Measurements from ENCODE around the gene ATP6V0A4. TPM values are rescaled to one million over a fixed set of nuclear protein-coding genes. Genes with fewer than 3 reads are reported as not detected.

ATP6V0A4 gene
- total RNA-seq, 1 experiment from 2014 or later = 1.2 TPM

DNA sequence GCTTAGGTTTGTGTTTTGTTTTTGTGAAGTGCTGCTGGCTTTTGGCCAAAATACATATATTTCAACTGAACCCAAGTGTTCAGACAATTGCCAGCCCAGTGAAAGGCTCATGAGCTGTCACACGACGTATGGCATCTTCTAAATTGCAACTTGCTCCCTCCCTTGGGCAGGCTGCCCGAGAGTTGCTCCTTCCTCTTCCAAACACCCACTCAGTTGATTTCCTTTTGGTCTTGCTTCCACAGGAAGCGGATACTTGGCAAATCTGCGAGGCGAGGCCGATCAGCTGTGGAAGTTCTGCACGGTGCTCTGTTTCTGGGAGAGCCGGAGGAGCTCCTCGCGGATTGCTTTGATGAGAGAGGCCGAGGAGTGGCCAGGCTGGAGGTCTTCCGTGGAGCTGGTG lies 39.6 kb upstream of the ATP6V0A4 start:
- Mint-ChIP-seq H3K27me3 (ENCODE audit: insufficient read depth, unreplicated experiment) (no peaks in the 10 kb centered on the region), H3K4me3 (ENCODE audit: unreplicated experiment) (no peak overlapping the region), H3K27ac (ENCODE audit: unreplicated experiment) (no peak overlapping the region), H3K9me3 (ENCODE audit: unreplicated experiment) (no peaks in the 10 kb centered on the region), H3K36me3 (ENCODE audit: insufficient read depth, unreplicated experiment) (peaks cover 28% of the 10 kb centered on the region), H3K4me1 (ENCODE audit: low read depth, unreplicated experiment) (no peaks in the 10 kb centered on the region)
- BruUV-seq (replicated peaks) = no TSS peak
- H3K27me3 ChIP-seq (replicated peaks; ENCODE audit: control insufficient read depth, insufficient read depth, low read length) = no peaks in the 10 kb centered on the region
- TF ChIP-seq, protein P1, sequence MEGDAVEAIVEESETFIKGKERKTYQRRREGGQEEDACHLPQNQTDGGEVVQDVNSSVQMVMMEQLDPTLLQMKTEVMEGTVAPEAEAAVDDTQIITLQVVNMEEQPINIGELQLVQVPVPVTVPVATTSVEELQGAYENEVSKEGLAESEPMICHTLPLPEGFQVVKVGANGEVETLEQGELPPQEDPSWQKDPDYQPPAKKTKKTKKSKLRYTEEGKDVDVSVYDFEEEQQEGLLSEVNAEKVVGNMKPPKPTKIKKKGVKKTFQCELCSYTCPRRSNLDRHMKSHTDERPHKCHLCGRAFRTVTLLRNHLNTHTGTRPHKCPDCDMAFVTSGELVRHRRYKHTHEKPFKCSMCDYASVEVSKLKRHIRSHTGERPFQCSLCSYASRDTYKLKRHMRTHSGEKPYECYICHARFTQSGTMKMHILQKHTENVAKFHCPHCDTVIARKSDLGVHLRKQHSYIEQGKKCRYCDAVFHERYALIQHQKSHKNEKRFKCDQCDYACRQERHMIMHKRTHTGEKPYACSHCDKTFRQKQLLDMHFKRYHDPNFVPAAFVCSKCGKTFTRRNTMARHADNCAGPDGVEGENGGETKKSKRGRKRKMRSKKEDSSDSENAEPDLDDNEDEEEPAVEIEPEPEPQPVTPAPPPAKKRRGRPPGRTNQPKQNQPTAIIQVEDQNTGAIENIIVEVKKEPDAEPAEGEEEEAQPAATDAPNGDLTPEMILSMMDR (IDR thresholded peaks at IDR 0.05; ENCODE audit: insufficient read depth in 1 of 2, low read depth in 1 of 2, low read length in 1 of 2, severe bottlenecking in 1 of 2, unreplicated experiment in 1 of 2) = no peak
- CTCF ChIA-PET = no interaction called here
- H3K4me1 ChIP-seq = no peaks in the 10 kb centered on the region
- intact Hi-C loops (cut with micrococcal nuclease; ENCODE audit: unreplicated experiment) = no loop called here
- no peaks in the 10 kb centered on the region for H3K9me3 ChIP-seq
- no peak for DNase-seq
- POLR2A ChIA-PET = no interaction called here
- H3K4me3 ChIP-seq (ENCODE audit: low read depth, low read length) = no peak overlapping the region
- no peaks in the 10 kb centered on the region for H3K36me3 ChIP-seq (ENCODE audit: control insufficient read depth, insufficient read depth, low read length)

DNA sequence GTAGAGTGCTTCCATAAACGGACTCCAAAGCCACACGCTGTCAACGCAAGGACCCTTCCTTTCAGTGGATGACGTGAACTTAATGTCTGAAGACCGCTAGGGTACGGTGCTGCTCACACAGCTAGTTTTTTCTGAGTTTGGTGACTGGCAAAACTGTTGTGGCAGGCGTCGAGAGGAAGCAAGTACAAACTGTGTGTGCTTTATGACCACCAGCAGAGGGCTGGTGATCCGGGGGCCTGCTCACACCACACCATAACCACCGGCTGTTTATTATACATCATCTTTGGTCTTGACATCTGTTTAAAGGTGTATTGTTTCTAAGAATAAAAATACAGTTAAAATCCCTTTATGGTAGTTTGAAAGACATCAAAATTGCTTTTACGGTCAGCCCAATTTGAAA lies 37.1 kb upstream of the ATP6V0A4 start:
- H3K4me1 ChIP-seq = no peaks in the 10 kb centered on the region
- CTCF ChIA-PET = no interaction called here
- no peaks in the 10 kb centered on the region for H3K27me3 Mint-ChIP-seq (ENCODE audit: insufficient read depth, unreplicated experiment)

DNA sequence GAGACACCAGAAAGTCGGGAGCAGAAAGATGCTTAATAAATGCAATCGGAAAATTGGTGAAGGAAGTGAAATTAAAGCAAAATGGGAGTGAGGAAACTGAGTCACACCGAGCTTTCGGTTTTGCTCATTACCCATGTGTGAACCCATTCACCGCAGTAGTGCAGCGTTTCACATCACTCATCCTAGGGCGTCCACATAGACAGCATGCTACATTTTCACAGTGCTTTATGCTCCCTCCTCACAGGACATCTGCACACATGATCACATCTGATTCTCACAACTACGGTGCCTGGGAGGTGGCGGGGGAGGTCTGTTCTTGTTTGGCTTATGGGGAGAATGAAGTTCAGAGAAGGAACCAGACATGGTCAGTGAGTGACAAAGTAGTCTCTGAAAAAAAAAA lies 36.6 kb upstream of the ATP6V0A4 start:
- intact Hi-C loops (cut with micrococcal nuclease; ENCODE audit: unreplicated experiment) = no loop called here
- no peak for DNase-seq
- no peaks in the 10 kb centered on the region for H3K9me3 Mint-ChIP-seq (ENCODE audit: unreplicated experiment)
- no peaks in the 10 kb centered on the region for H3K9me3 ChIP-seq
- H3K4me1 ChIP-seq = no peaks in the 10 kb centered on the region
- H3K36me3 ChIP-seq (ENCODE audit: control insufficient read depth, insufficient read depth, low read length) = no peaks in the 10 kb centered on the region
- H3K27me3 ChIP-seq (replicated peaks; ENCODE audit: control insufficient read depth, insufficient read depth, low read length) = no peaks in the 10 kb centered on the region
- ChIA-PET POLR2A (no interaction called here), CTCF (no interaction called here)
- peaks cover 27% of the 10 kb centered on the region for H3K36me3 Mint-ChIP-seq (ENCODE audit: insufficient read depth, unreplicated experiment)
- BruUV-seq (replicated peaks) = no TSS peak
- no peaks in the 10 kb centered on the region for H3K4me1 Mint-ChIP-seq (ENCODE audit: low read depth, unreplicated experiment)
- H3K27me3 Mint-ChIP-seq (ENCODE audit: insufficient read depth, unreplicated experiment) = no peaks in the 10 kb centered on the region
- no peak overlapping the region for H3K27ac Mint-ChIP-seq (ENCODE audit: unreplicated experiment)
- no peak overlapping the region for H3K4me3 ChIP-seq (ENCODE audit: low read depth, low read length)
- H3K4me3 Mint-ChIP-seq (ENCODE audit: unreplicated experiment) = no peak overlapping the region
- TF ChIP-seq, protein P1 (IDR thresholded peaks at IDR 0.05; ENCODE audit: insufficient read depth in 1 of 2, low read depth in 1 of 2, low read length in 1 of 2, severe bottlenecking in 1 of 2, unreplicated experiment in 1 of 2) = no peak

More for the DNA sequence above, 37.1 kb upstream of the ATP6V0A4 start:
- H3K4me1 Mint-ChIP-seq (ENCODE audit: low read depth, unreplicated experiment) = no peaks in the 10 kb centered on the region
- H3K9me3 Mint-ChIP-seq (ENCODE audit: unreplicated experiment) = no peaks in the 10 kb centered on the region
- no TSS peak for BruUV-seq (replicated peaks)
- no peak overlapping the region for H3K4me3 Mint-ChIP-seq (ENCODE audit: unreplicated experiment)
- TF ChIP-seq, protein P1 (IDR thresholded peaks at IDR 0.05; ENCODE audit: insufficient read depth in 1 of 2, low read depth in 1 of 2, low read length in 1 of 2, severe bottlenecking in 1 of 2, unreplicated experiment in 1 of 2) = no peak
- peaks cover 32% of the 10 kb centered on the region for H3K36me3 Mint-ChIP-seq (ENCODE audit: insufficient read depth, unreplicated experiment)
- no peaks in the 10 kb centered on the region for H3K27me3 ChIP-seq (replicated peaks; ENCODE audit: control insufficient read depth, insufficient read depth, low read length)
- intact Hi-C loops (cut with micrococcal nuclease; ENCODE audit: unreplicated experiment) = no loop called here
- no peaks in the 10 kb centered on the region for H3K9me3 ChIP-seq
- POLR2A ChIA-PET = no interaction called here
- no peaks in the 10 kb centered on the region for H3K36me3 ChIP-seq (ENCODE audit: control insufficient read depth, insufficient read depth, low read length)
- DNase-seq = no peak
- H3K27ac Mint-ChIP-seq (ENCODE audit: unreplicated experiment) = no peak overlapping the region
- no peak overlapping the region for H3K4me3 ChIP-seq (ENCODE audit: low read depth, low read length)

All from Caco-2 (cell line).